Sigmoid colon (tissue), 7 donors: Measurements from ENCODE around the gene CCNB3. TPM values are rescaled to one million over a fixed set of nuclear protein-coding genes. Genes with fewer than 3 reads are reported as not detected.
"Not testable (repeated sequence)": the region's sequence is repeated elsewhere in the genome, so short reads cannot be mapped to it uniquely, and the experiment has no call there.

Experiments
- DNase-seq: peaks from one replicate; pipeline ENCODE4 v3.0.0-alpha.2; 2019
- H3K27ac ChIP-seq, 4 donors: fragments of 200-600 bp; sonication (generic); one replicate each; pipeline ENCODE4 v1.5.1; 2016 to 2019; ENCODE audit warnings: mild to moderate bottlenecking in 1 of 4
- H3K27me3 ChIP-seq, 3 donors: fragments of 200-600 bp; sonication (generic); one replicate each; pipeline ENCODE4 v1.5.1; 2019; ENCODE audit warnings: mild to moderate bottlenecking in 1 of 3
- H3K36me3 ChIP-seq, 4 donors: fragments of 200-600 bp; sonication (generic); one replicate each; pipeline ENCODE4 v1.5.1; 2016 to 2019
- H3K4me1 ChIP-seq, 4 donors: fragments of 200-600 bp; sonication (generic); one replicate each; pipeline ENCODE4 v1.5.1; 2017 to 2019
- H3K4me3 ChIP-seq, 4 donors: fragments of 200-600 bp; sonication (generic); one replicate each; pipeline ENCODE4 v1.5.1; 2017 to 2019; ENCODE audit warnings: mild to moderate bottlenecking in 2 of 4, moderate library complexity in 1 of 4
- H3K9me3 ChIP-seq, 4 donors: fragments of 200-600 bp in 3 of 4; sonication (generic) in 3 of 4; one replicate each; pipeline versions ENCODE4 v1.5.1 to v1.6.1; 2013 to 2019
- EP300 ChIP-seq, 4 donors: sonication (generic); formaldehyde crosslinking; IDR thresholded peaks; one replicate each; pipeline ENCODE4 v1.6.1; 2017; ENCODE audit warnings: antibody characterized with exemption in 4 of 4
- POLR2A ChIP-seq, 2 donors: fragments of 450-650 bp; IDR thresholded peaks; one replicate each; pipeline ENCODE4 v1.6.1; 2016; ENCODE audit warnings: antibody characterized with exemption in 2 of 2, mild to moderate bottlenecking in 2 of 2, moderate library complexity in 2 of 2
- POLR2AphosphoS5 ChIP-seq, 4 donors: sonication (generic); formaldehyde crosslinking; IDR thresholded peaks; one replicate each; pipeline ENCODE4 v1.6.1; 2017; ENCODE audit warnings: antibody characterized with exemption in 4 of 4
- WGBS, 2 donors: extraction: QIAGEN DNeasy Blood & Tissue Kit; methylation state at CpG; one replicate each; pipeline ENCODE4 v1.1.7; 2013; 5-methylcytosine and 5-hydroxymethylcytosine counted together
- intact Hi-C: fragments of 100-400 bp; cut with DNase I; formaldehyde crosslinking; loops from one replicate; pipeline ENCODE4 v1.15.1; 2023
- polyA plus RNA-seq, 3 donors: library from polyadenylated mRNA; stranded (reverse); fragments of 200-250 nt; gene quantifications; one replicate each; pipeline ENCODE4 v1.2.3, GENCODE V29; 2013
- total RNA-seq, 4 donors: library from RNA; depleted of rRNA; stranded (reverse); fragments of >200 nt; gene quantifications; one replicate each; pipeline ENCODE4 v1.1.0, GENCODE V29; 2016
- TF ChIP-seq, protein P1 (sequence below), 4 experiments: fragments of 450-650 bp in 3 of 4; fragments of 200-600 bp in 1 of 4; IDR thresholded peaks; one replicate each; pipeline ENCODE4 v1.5.1; 2016 to 2019; ENCODE audit warnings: antibody characterized with exemption in 4 of 4, mild to moderate bottlenecking in 3 of 4, moderate library complexity in 2 of 4
- donor health status: healthy with polysubstance abuse.
- donor health status: Bipolar disorder and iron deficiency.
- donor health status: healthy.

CCNB3 gene
- total and polyA plus RNA-seq, 7 donors, result 0.14 to 0.36 (median 0.17) TPM; not detected in 2

DNA sequence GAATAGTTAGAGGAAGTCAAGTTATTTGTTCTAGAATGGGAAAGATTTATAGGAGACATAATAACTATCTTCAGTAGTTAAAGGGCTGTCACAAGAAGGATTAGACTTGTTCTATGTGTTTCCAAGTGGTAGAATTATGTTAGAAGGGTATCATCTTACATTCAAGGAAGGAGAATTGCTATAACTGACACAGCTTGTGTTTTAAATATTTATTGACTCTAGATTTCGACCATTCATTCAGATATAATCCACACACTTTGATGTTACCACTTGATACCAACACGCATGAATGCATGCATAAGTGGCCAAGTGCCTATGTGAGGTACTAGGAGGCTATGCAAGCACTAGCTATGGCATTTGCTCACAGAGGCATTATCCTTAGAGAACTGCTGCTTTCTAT, 122.7 kb downstream of the CCNB3 start:
- H3K36me3 ChIP-seq, result no peaks in the 10 kb centered on the region
- no peaks in the 10 kb centered on the region for H3K4me1 ChIP-seq
- H3K4me3 ChIP-seq, result no peak overlapping the region
- H3K27ac ChIP-seq, result no peak overlapping the region
- intact Hi-C loops, result no loop called here
- no peak for DNase-seq
- no peak for TF ChIP-seq POLR2AphosphoS5 (IDR thresholded peaks at IDR 0.05)
- 71 to 84% methylated on average over 2 of the region's 2 CpGs for WGBS, 2 donors
- no peaks in the 10 kb centered on the region for H3K27me3 ChIP-seq
- no peaks in the 10 kb centered on the region for H3K9me3 ChIP-seq

DNA sequence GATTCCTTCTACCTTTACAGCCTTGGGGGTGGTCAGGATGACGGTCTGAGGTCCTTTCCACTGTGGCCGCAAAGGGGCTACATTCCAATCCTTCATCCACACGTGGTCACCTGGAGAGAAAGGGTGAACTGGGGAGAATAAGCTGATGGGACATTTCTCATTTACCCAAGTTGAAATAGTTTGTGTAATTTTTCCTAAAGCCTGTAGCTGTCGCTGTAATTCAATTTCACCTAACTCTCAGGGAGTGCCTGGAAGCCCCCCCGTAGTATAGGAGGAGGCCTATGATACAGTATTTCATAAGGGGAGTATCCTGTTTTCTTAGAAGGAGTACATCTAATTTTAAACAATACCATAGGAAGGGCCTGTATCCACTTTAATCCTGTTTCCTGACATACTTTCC, 128.1 kb downstream of the CCNB3 start:
- H3K4me1 ChIP-seq, intact Hi-C loops, H3K36me3 ChIP-seq, H3K27ac ChIP-seq, H3K9me3 ChIP-seq, H3K4me3 ChIP-seq, DNase-seq, H3K27me3 ChIP-seq: not testable (repeated sequence)
- 42 to 51% methylated on average over 5 of the region's 5 CpGs for WGBS, 2 donors

DNA sequence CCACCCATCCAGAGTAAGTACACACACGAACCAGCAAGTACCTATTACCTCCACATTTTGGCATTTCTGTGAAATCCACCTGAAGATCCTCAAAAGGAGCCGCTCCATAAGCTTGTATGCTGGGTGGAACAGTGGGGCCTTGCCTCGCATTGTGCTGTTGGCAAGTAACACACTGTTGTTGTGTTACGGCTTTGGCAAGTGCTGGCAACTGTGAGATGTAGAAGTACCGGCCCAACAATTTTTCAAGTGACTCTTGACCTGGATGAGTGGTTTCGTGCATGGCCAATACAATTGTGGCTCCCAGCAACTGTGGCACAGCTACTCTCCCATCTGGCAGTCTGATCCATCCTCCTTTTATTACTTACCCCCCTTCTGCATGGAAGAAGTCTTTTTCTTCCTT, 128.7 kb downstream of the CCNB3 start:
- no peaks in the 10 kb centered on the region for H3K4me1 ChIP-seq
- intact Hi-C loops, result no loop called here
- no peak for DNase-seq
- no peaks in the 10 kb centered on the region for H3K36me3 ChIP-seq
- H3K27me3 ChIP-seq, result no peaks in the 10 kb centered on the region
- no peak for TF ChIP-seq EP300 (IDR thresholded peaks at IDR 0.05)
- TF ChIP-seq, protein P1, sequence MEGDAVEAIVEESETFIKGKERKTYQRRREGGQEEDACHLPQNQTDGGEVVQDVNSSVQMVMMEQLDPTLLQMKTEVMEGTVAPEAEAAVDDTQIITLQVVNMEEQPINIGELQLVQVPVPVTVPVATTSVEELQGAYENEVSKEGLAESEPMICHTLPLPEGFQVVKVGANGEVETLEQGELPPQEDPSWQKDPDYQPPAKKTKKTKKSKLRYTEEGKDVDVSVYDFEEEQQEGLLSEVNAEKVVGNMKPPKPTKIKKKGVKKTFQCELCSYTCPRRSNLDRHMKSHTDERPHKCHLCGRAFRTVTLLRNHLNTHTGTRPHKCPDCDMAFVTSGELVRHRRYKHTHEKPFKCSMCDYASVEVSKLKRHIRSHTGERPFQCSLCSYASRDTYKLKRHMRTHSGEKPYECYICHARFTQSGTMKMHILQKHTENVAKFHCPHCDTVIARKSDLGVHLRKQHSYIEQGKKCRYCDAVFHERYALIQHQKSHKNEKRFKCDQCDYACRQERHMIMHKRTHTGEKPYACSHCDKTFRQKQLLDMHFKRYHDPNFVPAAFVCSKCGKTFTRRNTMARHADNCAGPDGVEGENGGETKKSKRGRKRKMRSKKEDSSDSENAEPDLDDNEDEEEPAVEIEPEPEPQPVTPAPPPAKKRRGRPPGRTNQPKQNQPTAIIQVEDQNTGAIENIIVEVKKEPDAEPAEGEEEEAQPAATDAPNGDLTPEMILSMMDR (IDR thresholded peaks at IDR 0.05), result no peak
- TF ChIP-seq POLR2AphosphoS5 (IDR thresholded peaks at IDR 0.05), result no peak
- TF ChIP-seq POLR2A (IDR thresholded peaks at IDR 0.05), result no peak
- WGBS, 2 donors, result 82 to 89% methylated on average over 6 of the region's 6 CpGs
- H3K27ac ChIP-seq, result no peak overlapping the region
- no peak overlapping the region for H3K4me3 ChIP-seq
- H3K9me3 ChIP-seq, result no peaks in the 10 kb centered on the region

DNA sequence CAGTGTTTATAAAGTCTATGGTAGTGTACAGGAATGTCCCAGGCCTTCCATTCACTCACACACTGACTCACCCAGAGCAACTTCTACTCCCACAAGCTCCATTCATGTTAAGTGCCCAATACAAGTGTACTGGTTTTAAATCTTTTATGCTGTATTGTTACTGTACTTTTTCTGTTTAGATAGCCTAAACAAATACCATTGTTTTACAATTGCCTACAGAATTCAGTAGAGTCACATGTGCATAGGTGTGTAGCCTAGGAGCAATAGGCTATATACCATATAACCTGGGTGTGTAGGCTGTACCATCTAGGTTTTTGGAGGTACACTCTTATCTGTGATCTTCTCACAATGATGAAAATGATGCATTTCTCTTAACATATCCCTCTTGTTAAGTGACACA, 139.4 kb downstream of the CCNB3 start:
- TF ChIP-seq, protein P1 (IDR thresholded peaks at IDR 0.05), result no peak
- TF ChIP-seq POLR2A (IDR thresholded peaks at IDR 0.05), result no peak
- TF ChIP-seq EP300 (IDR thresholded peaks at IDR 0.05), result no peak
- TF ChIP-seq POLR2AphosphoS5 (IDR thresholded peaks at IDR 0.05), result no peak
- Histone ChIP-seq H3K9me3 (no peaks in the 10 kb centered on the region), H3K36me3 (no peaks in the 10 kb centered on the region), H3K4me1 (no peaks in the 10 kb centered on the region), H3K4me3 (no peak overlapping the region), H3K27me3 (no peaks in the 10 kb centered on the region), H3K27ac (no peak overlapping the region)
- DNase-seq, result no peak
- intact Hi-C loops, result no loop called here

DNA sequence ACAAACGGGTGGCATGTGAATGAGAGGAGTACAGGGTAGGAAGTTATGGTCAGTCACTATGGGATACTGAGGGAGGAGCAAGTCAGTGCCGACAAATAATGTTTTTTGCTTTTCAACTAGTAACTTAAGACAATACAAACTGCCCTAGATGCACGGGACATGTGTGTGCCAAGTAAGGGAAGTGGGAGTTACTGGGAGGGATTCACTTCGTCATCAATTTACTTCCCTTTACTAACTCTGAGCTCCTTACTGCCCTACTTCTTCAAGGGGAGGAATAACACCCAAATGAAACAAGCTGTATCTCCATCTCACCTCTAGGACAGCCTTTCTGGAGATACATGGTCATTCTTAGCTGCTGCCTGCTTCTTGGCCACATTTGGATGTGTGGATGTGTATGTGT, 168.4 kb downstream of the CCNB3 start:
- WGBS, 2 donors, result 69 to 88% methylated on average over 4 of the region's 4 CpGs
- TF ChIP-seq, protein P1 (IDR thresholded peaks at IDR 0.05), result no peak
- TF ChIP-seq POLR2AphosphoS5 (IDR thresholded peaks at IDR 0.05), result no peak
- no peak for TF ChIP-seq POLR2A (IDR thresholded peaks at IDR 0.05)
- TF ChIP-seq EP300 (IDR thresholded peaks at IDR 0.05), result no peak
- Histone ChIP-seq H3K27me3 (no peaks in the 10 kb centered on the region), H3K27ac (no peak overlapping the region), H3K4me1 (no peaks in the 10 kb centered on the region), H3K36me3 (no peaks in the 10 kb centered on the region), H3K9me3 (no peaks in the 10 kb centered on the region), H3K4me3 (no peak overlapping the region)
- no peak for DNase-seq
- intact Hi-C loops, result no loop called here

DNA sequence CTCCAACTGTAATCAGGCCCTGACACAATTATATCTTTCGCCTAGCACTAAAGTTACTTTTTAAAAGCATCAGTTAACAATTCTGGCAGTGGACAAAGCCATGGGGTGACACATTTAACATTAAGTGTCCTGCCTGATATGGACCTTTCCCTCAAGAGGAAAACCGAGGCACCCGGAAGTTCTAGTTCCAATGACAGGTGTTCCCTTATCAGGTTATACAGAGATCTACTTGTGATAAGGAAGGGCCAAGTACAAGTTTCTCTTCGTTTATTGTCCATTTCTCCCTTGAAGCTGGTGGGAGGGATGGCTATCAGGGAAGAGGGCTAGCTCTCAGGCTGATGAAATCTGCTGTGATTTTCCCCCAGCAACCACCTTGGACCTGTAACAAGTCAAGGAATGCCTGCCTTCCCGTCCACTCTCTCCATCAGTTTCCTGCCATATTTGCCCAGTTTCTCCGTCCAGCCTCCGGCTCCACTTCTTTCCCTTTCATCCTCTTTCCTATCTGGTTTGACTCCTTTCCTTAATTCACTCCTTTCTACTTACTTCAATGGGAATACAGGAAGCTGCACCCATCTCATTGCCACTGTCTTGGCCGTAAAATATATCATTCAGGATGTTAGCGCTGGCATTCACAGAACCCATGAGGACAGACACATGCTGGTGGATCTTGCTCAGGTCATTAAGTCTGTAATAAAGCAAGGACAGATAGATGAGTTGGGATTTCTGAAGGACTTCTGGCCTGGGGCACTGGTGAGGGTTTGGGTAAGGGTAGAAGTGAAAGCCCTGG, 171.1 kb downstream of the CCNB3 start:
- TF ChIP-seq EP300 (IDR thresholded peaks at IDR 0.05), result no peak
- TF ChIP-seq POLR2A (IDR thresholded peaks at IDR 0.05), result no peak
- TF ChIP-seq POLR2AphosphoS5 (IDR thresholded peaks at IDR 0.05), result no peak
- TF ChIP-seq, protein P1 (IDR thresholded peaks at IDR 0.05), result no peak

More for the DNA sequence above, 171.1 kb downstream of the CCNB3 start:
- DNase-seq, result no peak
- Histone ChIP-seq H3K27me3 (no peaks in the 10 kb centered on the region), H3K27ac (no peak overlapping the region), H3K9me3 (no peaks in the 10 kb centered on the region), H3K4me3 (no peak overlapping the region), H3K4me1 (no peaks in the 10 kb centered on the region), H3K36me3 (no peaks in the 10 kb centered on the region)
- intact Hi-C loops, result no loop called here
- WGBS, 2 donors, result 14 to 72% methylated on average over 9 of the region's 9 CpGs
